Tibial nerve (tissue), 4 donors: Measurements from ENCODE around the gene KLHDC4. TPM values are rescaled to one million over a fixed set of nuclear protein-coding genes. Genes with fewer than 3 reads are reported as not detected.
"Not testable (repeated sequence)": the region's sequence is repeated elsewhere in the genome, so short reads cannot be mapped to it uniquely, and the experiment has no call there.

Source experiments
- DNase-seq, 2 donors: peaks; one replicate each; pipeline ENCODE4 v3.0.0-alpha.2; 2019; ENCODE audit warnings: low spot score in 2 of 2
- H3K27ac ChIP-seq, 4 donors: fragments of 200-600 bp; sonication (generic) in 3 of 4; one replicate each; pipeline ENCODE4 v1.5.1; 2017 to 2019; ENCODE audit warnings: mild to moderate bottlenecking in 1 of 4
- H3K27me3 ChIP-seq, 2 donors: fragments of 200-600 bp; sonication (generic) in 1 of 2; one replicate each; pipeline versions ENCODE4 v1.5.1 to v1.6.0; 2017 to 2019
- H3K36me3 ChIP-seq, 3 donors: fragments of 200-600 bp; sonication (generic); one replicate each; pipeline ENCODE4 v1.5.1; 2018 to 2019
- H3K4me1 ChIP-seq, 4 donors: fragments of 200-600 bp; sonication (generic) in 3 of 4; one replicate each; pipeline ENCODE4 v1.5.1; 2017 to 2019
- H3K4me3 ChIP-seq, 4 donors: fragments of 200-600 bp; sonication (generic) in 3 of 4; one replicate each; pipeline ENCODE4 v1.5.1; 2017 to 2019; ENCODE audit warnings: mild to moderate bottlenecking in 1 of 4, moderate library complexity in 1 of 4
- H3K9me3 ChIP-seq, 4 donors: fragments of 200-600 bp; sonication (generic) in 3 of 4; one replicate each; pipeline ENCODE4 v1.5.1; 2017 to 2019
- CTCF ChIP-seq, 5 experiments: fragments of 200-600 bp in 3 of 5; fragments of 450-650 bp in 2 of 5; sonication (generic) in 3 of 5; IDR thresholded peaks; one replicate each; pipeline ENCODE4 v1.5.1; 2016 to 2019; ENCODE audit warnings: antibody characterized with exemption in 5 of 5, mild to moderate bottlenecking in 3 of 5, moderate library complexity in 2 of 5
- EP300 ChIP-seq, 2 donors: sonication (generic); formaldehyde crosslinking; IDR thresholded peaks; one replicate each; pipeline ENCODE4 v1.6.1; 2017; ENCODE audit warnings: antibody characterized with exemption in 2 of 2, mild to moderate bottlenecking in 1 of 2
- POLR2A ChIP-seq, 2 donors: fragments of 450-650 bp; IDR thresholded peaks; one replicate each; pipeline ENCODE4 v1.6.1; 2017; ENCODE audit warnings: antibody characterized with exemption in 2 of 2, mild to moderate bottlenecking in 2 of 2, moderate library complexity in 2 of 2
- WGBS, 2 donors: methylation state at CpG; one replicate each; pipeline ENCODE4 v1.1.5; 2018; 5-methylcytosine and 5-hydroxymethylcytosine counted together
- total RNA-seq, 4 donors: library from RNA; depleted of rRNA; stranded (reverse); fragments of >200 nt; gene quantifications; one replicate each; pipeline ENCODE4 v1.1.0, GENCODE V29; 2016

The KLHDC4 gene
- total RNA-seq, 4 donors from 2014 or later: 26.9 to 61.5 (median 42.5) TPM

GRCh38 chr16:87681981-87682570 lies 83.7 kb downstream of the KLHDC4 start:
- no peak for DNase-seq
- Histone ChIP-seq H3K36me3 (no peaks in the 10 kb centered on the region), H3K27ac (no peak overlapping the region), H3K27me3 (peaks cover 0 to 29% of the 10 kb centered on the region in 2 donors), H3K4me1 (no peaks in the 10 kb centered on the region), H3K9me3 (no peaks in the 10 kb centered on the region), H3K4me3 (no peak overlapping the region)
- 34 to 60% methylated on average over 9 of the region's 9 CpGs for WGBS, 2 donors
- TF ChIP-seq EP300 (IDR thresholded peaks at IDR 0.05) (no peak), POLR2A (IDR thresholded peaks at IDR 0.05) (no peak)

GRCh38 chr16:87681051-87681602 lies 84.7 kb downstream of the KLHDC4 start:
- peaks cover 0 to 25% of the 10 kb centered on the region in 2 donors for H3K27me3 ChIP-seq
- H3K4me1 ChIP-seq, H3K27ac ChIP-seq, H3K36me3 ChIP-seq, DNase-seq, H3K4me3 ChIP-seq, H3K9me3 ChIP-seq: not testable (repeated sequence)
- WGBS, 2 donors: 94 to 95% methylated on average over 58 to 60 of the region's 60 CpGs

- Histone ChIP-seq H3K4me1 (no peaks in the 10 kb centered on the region), H3K4me3 (no peak overlapping the region), H3K36me3 (no peaks in the 10 kb centered on the region), H3K27ac (no peak overlapping the region), H3K9me3 (no peaks in the 10 kb centered on the region), H3K27me3 (peaks cover 0 to 19% of the 10 kb centered on the region in 2 donors)
- no peak for TF ChIP-seq POLR2A (IDR thresholded peaks at IDR 0.05)
- TF ChIP-seq CTCF (IDR thresholded peaks at IDR 0.05): no peak
- no peak for TF ChIP-seq EP300 (IDR thresholded peaks at IDR 0.05)
- 80 to 81% methylated on average over 17 of the region's 17 CpGs for WGBS, 2 donors
- no peak for DNase-seq
These were observed 85.5 kb downstream of the KLHDC4 start for GRCh38 chr16:87680272-87680644.

- no peaks in the 10 kb centered on the region for H3K4me1 ChIP-seq
- no peak for DNase-seq
- H3K36me3 ChIP-seq: no peaks in the 10 kb centered on the region
- no peak overlapping the region for H3K27ac ChIP-seq
- TF ChIP-seq CTCF (IDR thresholded peaks at IDR 0.05) (no peak), EP300 (IDR thresholded peaks at IDR 0.05) (no peak), POLR2A (IDR thresholded peaks at IDR 0.05) (no peak)
- H3K9me3 ChIP-seq: no peaks in the 10 kb centered on the region
- H3K4me3 ChIP-seq: no peak overlapping the region
- peaks cover 0 to 17% of the 10 kb centered on the region in 2 donors for H3K27me3 ChIP-seq
- 79 to 83% methylated on average over 13 to 14 of the region's 18 CpGs for WGBS, 2 donors
These were observed 86.1 kb downstream of the KLHDC4 start for GRCh38 chr16:87679593-87680271.

- Histone ChIP-seq H3K27ac (no peak overlapping the region), H3K36me3 (no peaks in the 10 kb centered on the region), H3K9me3 (no peaks in the 10 kb centered on the region), H3K4me1 (no peaks in the 10 kb centered on the region), H3K27me3 (peaks cover 0 to 14% of the 10 kb centered on the region in 2 donors), H3K4me3 (no peak overlapping the region)
- no peak for TF ChIP-seq POLR2A (IDR thresholded peaks at IDR 0.05)
- no peak for TF ChIP-seq EP300 (IDR thresholded peaks at IDR 0.05)
- no peak for TF ChIP-seq CTCF (IDR thresholded peaks at IDR 0.05)
- 48 to 50% methylated on average over 14 of the region's 14 CpGs for WGBS, 2 donors
- DNase-seq: no peak
These were observed 87.2 kb downstream of the KLHDC4 start for GRCh38 chr16:87678618-87679017.

- no peaks in the 10 kb centered on the region for H3K9me3 ChIP-seq
- TF ChIP-seq EP300 (IDR thresholded peaks at IDR 0.05) (no peak), CTCF (IDR thresholded peaks at IDR 0.05) (no peak), POLR2A (IDR thresholded peaks at IDR 0.05) (no peak)
- DNase-seq: no peak
- H3K4me3 ChIP-seq: no peak overlapping the region
- 86 to 87% methylated on average over 5 of the region's 5 CpGs for WGBS, 2 donors
- H3K4me1 ChIP-seq: no peaks in the 10 kb centered on the region
- peaks cover 0 to 11% of the 10 kb centered on the region in 2 donors for H3K27me3 ChIP-seq
- no peak overlapping the region for H3K27ac ChIP-seq
- H3K36me3 ChIP-seq: no peaks in the 10 kb centered on the region
These were observed 88.0 kb downstream of the KLHDC4 start for GRCh38 chr16:87677830-87678229.
